B cell (primary cell): ENCODE data around the gene PLAAT3. TPM values are rescaled to one million over a fixed set of nuclear protein-coding genes. Genes with fewer than 3 reads are reported as not detected.

ENCODE experiments used
- ATAC-seq: fragments of 200-7000 bp; cut with Tn5 transposase; one replicate; pipeline ENCODE4 v1.10.0; 2021; ENCODE audit warnings: low read depth, mild to moderate bottlenecking, moderate number of reproducible peaks, moderate library complexity
- CTCF ChIA-PET: fragments of 350-600 bp; sonication (Branson Sonifier 250); formaldehyde crosslinking; loops from one replicate; lab custom pipeline; 2021; ENCODE audit warnings: antibody characterized with exemption, inconsistent platforms; lab: Charles Lee
- POLR2A ChIA-PET: fragments of 350-600 bp; sonication (Branson Sonifier 250); formaldehyde crosslinking; loops from one replicate; lab custom pipeline; 2021; ENCODE audit warnings: antibody characterized with exemption; lab: Charles Lee
- DNase-seq: peaks from one replicate; pipeline ENCODE4 v3.0.0; 2013
- H2AFZ ChIP-seq: 2 replicates; pipeline ENCODE4 v1.6.1; 2012; ENCODE audit warnings: mild to moderate bottlenecking, low read depth, low read length; ENCODE audit not compliant: insufficient read depth, poor library complexity, severe bottlenecking
- H3K27ac ChIP-seq, 2 donors: 1 replicate in 1 of 2; 2 replicates in 1 of 2; pipeline ENCODE4 v1.5.1; 2012 to 2013; ENCODE audit warnings: low read length in 2 of 2, mild to moderate bottlenecking in 2 of 2, moderate library complexity in 1 of 2
- H3K27me3 ChIP-seq, 4 experiments: fragments of 200-600 bp in 1 of 4; sonication (generic) in 1 of 4; replicated peaks in 1 of 4; 1 replicate in 2 of 4; 2 replicates in 2 of 4; pipeline versions ENCODE4 v1.6.1 to v1.7.0; 2013 to 2016; ENCODE audit warnings: low read length in 3 of 4, mild to moderate bottlenecking in 2 of 4, mixed read lengths in 1 of 4, moderate library complexity in 1 of 4; ENCODE audit not compliant: insufficient read depth in 4 of 4, control insufficient read depth in 3 of 4; ENCODE audit errors: control extremely low read depth in 1 of 4
- H3K36me3 ChIP-seq, 2 experiments: replicated peaks in 1 of 2; 1 replicate in 1 of 2; 2 replicates in 1 of 2; pipeline versions ENCODE4 v1.6.1 to v1.7.1; 2013; ENCODE audit warnings: low read length in 1 of 2; ENCODE audit not compliant: insufficient read depth in 2 of 2, control insufficient read depth in 1 of 2; ENCODE audit errors: control extremely low read depth in 1 of 2, extremely low read depth in 1 of 2
- H3K4me1 ChIP-seq, 2 donors: fragments of 200-600 bp in 1 of 2; sonication (generic) in 1 of 2; 1 replicate in 1 of 2; 2 replicates in 1 of 2; pipeline versions ENCODE4 v1.5.1 to v1.6.1; 2013 to 2017; ENCODE audit warnings: low read length in 2 of 2; ENCODE audit not compliant: control insufficient read depth in 2 of 2, insufficient read depth in 2 of 2
- H3K4me2 ChIP-seq: replicated peaks from 2 replicates; pipeline ENCODE3; 2012; ENCODE audit warnings: mild to moderate bottlenecking, low read depth, low read length; ENCODE audit not compliant: poor library complexity, severe bottlenecking
- H3K4me3 ChIP-seq, 5 experiments: fragments of 200-600 bp in 1 of 5; sonication (generic) in 1 of 5; 1 replicate in 3 of 5; 2 replicates in 2 of 5; pipeline versions ENCODE4 v1.5.1 to v1.7.0; 2011 to 2016; ENCODE audit warnings: low read length in 4 of 5, mild to moderate bottlenecking in 4 of 5, low read depth in 2 of 5, control low read depth in 1 of 5, moderate library complexity in 1 of 5; ENCODE audit not compliant: insufficient read depth in 1 of 5; ENCODE audit errors: control extremely low read depth in 1 of 5, extremely low read depth in 1 of 5
- H3K79me2 ChIP-seq: fragments of 200-600 bp; sonication (generic); one replicate; pipeline ENCODE4 v1.6.0; 2016; ENCODE audit warnings: low read length; ENCODE audit not compliant: control insufficient read depth, insufficient read depth
- H3K9ac ChIP-seq: fragments of 200-600 bp; sonication (generic); 2 replicates; pipeline ENCODE4 v1.6.1; 2017; ENCODE audit warnings: mild to moderate bottlenecking, low read length, moderate library complexity
- H3K9me3 ChIP-seq, 3 donors: one replicate each; pipeline versions ENCODE4 v1.6.1 to v1.7.1; 2013; ENCODE audit warnings: low read length in 2 of 3; ENCODE audit not compliant: control insufficient read depth in 2 of 3, insufficient read depth in 1 of 3; ENCODE audit errors: control extremely low read depth in 1 of 3
- H4K20me1 ChIP-seq: 2 replicates; pipeline ENCODE4 v1.6.0; 2012; ENCODE audit warnings: mild to moderate bottlenecking, low read length; ENCODE audit not compliant: insufficient read depth, control insufficient read depth, poor library complexity, severe bottlenecking
- H3K27ac Mint-ChIP-seq: one replicate; pipeline ENCODE4 v1.8.0; 2021; ENCODE audit warnings: mixed read lengths
- H3K27me3 Mint-ChIP-seq: one replicate; pipeline ENCODE4 v1.8.0; 2021; ENCODE audit warnings: mixed read lengths
- H3K4me1 Mint-ChIP-seq: one replicate; pipeline ENCODE4 v1.8.0; 2021; ENCODE audit warnings: mixed read lengths
- H3K4me3 Mint-ChIP-seq: one replicate; pipeline ENCODE4 v1.8.0; 2021; ENCODE audit warnings: mixed read lengths
- H3K9me3 Mint-ChIP-seq: one replicate; pipeline ENCODE4 v1.8.0; 2022; ENCODE audit warnings: mixed read lengths; ENCODE audit not compliant: insufficient read depth
- EZH2 ChIP-seq: IDR thresholded peaks from 2 replicates; pipeline ENCODE4 v1.6.1; 2012; ENCODE audit warnings: borderline replicate concordance, low read depth, mild to moderate bottlenecking, moderate library complexity, low read length; ENCODE audit not compliant: insufficient read depth, poor library complexity, severe bottlenecking
- WGBS: methylation state at CpG from one replicate; pipeline ENCODE4 v1.1.5; 2013; ENCODE audit warnings: missing lambda C conversion rate; ENCODE audit not compliant: insufficient coverage; 5-methylcytosine and 5-hydroxymethylcytosine counted together
- intact Hi-C: fragments of 100-400 bp; cut with micrococcal nuclease; formaldehyde crosslinking; loops from one replicate; pipeline ENCODE4 v1.10.0; 2022
- polyA plus RNA-seq: library from polyadenylated mRNA; depleted of rRNA; stranded (reverse); fragments of >200 nt; gene quantifications from 2 replicates; pipeline ENCODE4 v1.2.3, GENCODE V29; 2012
- total RNA-seq, 2 donors: library from RNA; stranded (reverse); fragments of 120-200 nt in 1 of 2; gene quantifications; 1 replicate in 1 of 2; 2 replicates in 1 of 2; pipeline versions ENCODE4 v1.2.3 to v1.2.4, GENCODE V29; 2013 to 2022
- TF ChIP-seq, protein P1 (sequence below): fragments of 200-600 bp; IDR thresholded peaks from one replicate; pipeline ENCODE4 v1.8.0; 2022; ENCODE audit warnings: antibody characterized with exemption, mild to moderate bottlenecking

The PLAAT3 gene
- total and polyA plus RNA-seq, 2 donors (not counting 1 experiment from before 2014, with no cell fraction given): 2.3 to 3.1 TPM

DNA sequence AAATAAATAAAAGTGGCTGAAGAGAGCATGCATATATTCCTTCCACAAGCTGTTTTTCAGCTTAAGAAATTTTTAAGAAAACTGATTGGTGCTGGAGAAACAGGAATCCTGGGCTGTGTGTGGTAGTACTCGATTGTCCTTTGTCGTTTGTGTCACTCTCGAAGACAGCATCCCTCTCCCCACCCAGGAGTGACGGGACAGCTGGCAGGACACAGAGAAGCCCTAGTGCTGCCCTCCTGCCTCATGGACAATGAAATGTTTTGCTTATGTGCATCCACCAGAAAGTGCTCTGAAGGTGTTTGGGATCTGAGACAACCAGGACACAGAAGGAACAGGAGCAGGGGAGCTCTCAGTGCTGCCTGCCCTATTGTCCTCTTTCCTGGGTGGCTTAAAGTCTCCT, 64.8 kb downstream of the PLAAT3 start:
- Histone ChIP-seq H3K27ac (no peak overlapping the region), H3K4me2 (no peak overlapping the region), H2AFZ (no peak overlapping the region), H3K4me1 (peaks cover 9 to 24% of the 10 kb centered on the region in 2 donors), H3K36me3 (no peaks in the 10 kb centered on the region), H3K4me3 (no peak overlapping the region), H4K20me1 (no peaks in the 10 kb centered on the region), H3K79me2 (no peaks in the 10 kb centered on the region), H3K9ac (no peak overlapping the region), H3K27me3 (peaks cover 0 to 11% (median 0%) of the 10 kb centered on the region in 4 experiments), H3K9me3 (peaks cover 0 to 4% (median 0%) of the 10 kb centered on the region in 3 donors)
- ChIA-PET POLR2A (no interaction called here), CTCF (interaction anchor here (1.6 kb wide), 1 partner anchor 70 kb away, joined by 3 read pairs; no protein-coding TSS in a partner anchor)
- WGBS: 100% methylated on average over 4 of the region's 4 CpGs
- Mint-ChIP-seq H3K4me1 (peaks cover 22% of the 10 kb centered on the region), H3K4me3 (no peak overlapping the region), H3K27me3 (peaks cover 5% of the 10 kb centered on the region), H3K27ac (no peak overlapping the region), H3K9me3 (no peaks in the 10 kb centered on the region)
- DNase-seq: no peak
- intact Hi-C loops: no loop called here
- ATAC-seq: no peak
- TF ChIP-seq, protein P1, sequence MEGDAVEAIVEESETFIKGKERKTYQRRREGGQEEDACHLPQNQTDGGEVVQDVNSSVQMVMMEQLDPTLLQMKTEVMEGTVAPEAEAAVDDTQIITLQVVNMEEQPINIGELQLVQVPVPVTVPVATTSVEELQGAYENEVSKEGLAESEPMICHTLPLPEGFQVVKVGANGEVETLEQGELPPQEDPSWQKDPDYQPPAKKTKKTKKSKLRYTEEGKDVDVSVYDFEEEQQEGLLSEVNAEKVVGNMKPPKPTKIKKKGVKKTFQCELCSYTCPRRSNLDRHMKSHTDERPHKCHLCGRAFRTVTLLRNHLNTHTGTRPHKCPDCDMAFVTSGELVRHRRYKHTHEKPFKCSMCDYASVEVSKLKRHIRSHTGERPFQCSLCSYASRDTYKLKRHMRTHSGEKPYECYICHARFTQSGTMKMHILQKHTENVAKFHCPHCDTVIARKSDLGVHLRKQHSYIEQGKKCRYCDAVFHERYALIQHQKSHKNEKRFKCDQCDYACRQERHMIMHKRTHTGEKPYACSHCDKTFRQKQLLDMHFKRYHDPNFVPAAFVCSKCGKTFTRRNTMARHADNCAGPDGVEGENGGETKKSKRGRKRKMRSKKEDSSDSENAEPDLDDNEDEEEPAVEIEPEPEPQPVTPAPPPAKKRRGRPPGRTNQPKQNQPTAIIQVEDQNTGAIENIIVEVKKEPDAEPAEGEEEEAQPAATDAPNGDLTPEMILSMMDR: no peak
- TF ChIP-seq EZH2: no peak

GRCh38 chr11:63548178-63548577, 66.1 kb downstream of the PLAAT3 start:
- H3K4me1 ChIP-seq: peaks cover 9 to 22% of the 10 kb centered on the region in 2 donors
- peaks cover 0 to 11% (median 0%) of the 10 kb centered on the region in 4 experiments for H3K27me3 ChIP-seq
- Mint-ChIP-seq H3K27me3 (peaks cover 5% of the 10 kb centered on the region), H3K27ac (no peak overlapping the region), H3K4me1 (peaks cover 25% of the 10 kb centered on the region), H3K9me3 (no peaks in the 10 kb centered on the region), H3K4me3 (no peak overlapping the region)
- H3K9ac ChIP-seq: no peak overlapping the region
- WGBS: 81% methylated on average over 4 of the region's 4 CpGs
- H3K36me3 ChIP-seq: no peaks in the 10 kb centered on the region
- H4K20me1 ChIP-seq: no peaks in the 10 kb centered on the region
- intact Hi-C loops: no loop called here
- peaks cover 0 to 4% (median 0%) of the 10 kb centered on the region in 3 donors for H3K9me3 ChIP-seq
- DNase-seq (no peak), ATAC-seq (no peak)
- no peak for TF ChIP-seq EZH2
- TF ChIP-seq, protein P1: no peak
- CTCF ChIA-PET: no interaction called here
- H2AFZ ChIP-seq: no peak overlapping the region
- H3K4me3 ChIP-seq: no peak overlapping the region
- H3K27ac ChIP-seq: no peak overlapping the region
- no peak overlapping the region for H3K4me2 ChIP-seq
- H3K79me2 ChIP-seq: no peaks in the 10 kb centered on the region
- POLR2A ChIA-PET: no interaction called here
